Naive thymus-derived CD8-positive, alpha-beta T cell (primary cell): ENCODE measurements around the gene PMPCA. TPM values are rescaled to one million over a fixed set of nuclear protein-coding genes. Genes with fewer than 3 reads are reported as not detected.
"Not testable (repeated sequence)": the region's sequence is repeated elsewhere in the genome, so short reads cannot be mapped to it uniquely, and the experiment has no call there.

ENCODE experiments used
- ATAC-seq, 2 donors: fragments of 150-1000 bp; cut with Tn5 transposase in 1 of 2; sonication (Bioruptor Pico), chemical (Tn5 transposase) in 1 of 2; 1 replicate in 1 of 2; 2 replicates in 1 of 2; pipeline ENCODE4 v1.10.0; 2021; ENCODE audit warnings: mild to moderate bottlenecking in 2 of 2, moderate library complexity in 2 of 2
- POLR2A ChIA-PET: fragments of 350-600 bp; sonication (Branson Sonifier 250); formaldehyde crosslinking; loops from one replicate; lab custom pipeline; 2021; ENCODE audit warnings: antibody characterized with exemption; lab: Charles Lee
- DNase-seq, 10 donors: peaks; one replicate each; pipeline versions ENCODE4 v3.0.0 to v3.0.0-alpha.2; 2020 to 2022
- H3K27ac Mint-ChIP-seq, 10 donors: one replicate each; pipeline ENCODE4 v1.8.0; 2020 to 2022; ENCODE audit warnings: mild to moderate bottlenecking in 10 of 10, mixed read lengths in 10 of 10, moderate library complexity in 4 of 10, inconsistent platforms in 1 of 10
- H3K27me3 Mint-ChIP-seq, 5 donors: one replicate each; pipeline ENCODE4 v1.8.0; 2021 to 2022; ENCODE audit warnings: mixed read lengths in 5 of 5
- H3K36me3 Mint-ChIP-seq, 3 donors: one replicate each; pipeline ENCODE4 v1.8.0; 2020 to 2022; ENCODE audit warnings: mixed read lengths in 3 of 3, mild to moderate bottlenecking in 2 of 3, inconsistent platforms in 1 of 3
- H3K4me1 Mint-ChIP-seq, 4 donors: one replicate each; pipeline ENCODE4 v1.8.0; 2021 to 2022; ENCODE audit warnings: mixed read lengths in 4 of 4
- H3K4me3 Mint-ChIP-seq, 10 donors: one replicate each; pipeline ENCODE4 v1.8.0; 2020 to 2022; ENCODE audit warnings: mild to moderate bottlenecking in 10 of 10, mixed read lengths in 10 of 10, moderate library complexity in 6 of 10, inconsistent platforms in 1 of 10
- H3K9me3 Mint-ChIP-seq, 9 donors: one replicate each; pipeline ENCODE4 v1.8.0; 2020 to 2022; ENCODE audit warnings: mixed read lengths in 9 of 9, mild to moderate bottlenecking in 3 of 9, inconsistent platforms in 1 of 9, moderate library complexity in 1 of 9
- polyA plus RNA-seq, 3 donors: library from polyadenylated mRNA; unstranded; fragments of 300-500 nt; fragmentation: Illumina TruSeq; gene quantifications; one replicate each; pipeline ENCODE4 v1.2.3, GENCODE V29; 2021
- total RNA-seq, 8 experiments: library from RNA in 2 of 8; stranded (reverse) in 2 of 8; gene quantifications; one replicate each; pipeline ENCODE4 v1.2.3 and lab custom pipeline; 2021 to 2026

The PMPCA gene
- total and polyA plus RNA-seq, 5 experiments from 2014 or later, result 37.0 to 73.2 (median 47.0) TPM

- H3K4me1 Mint-ChIP-seq, POLR2A ChIA-PET, H3K9me3 Mint-ChIP-seq, H3K27me3 Mint-ChIP-seq, DNase-seq, ATAC-seq, H3K4me3 Mint-ChIP-seq: not testable (repeated sequence)
- peak overlapping the region in 3 of 10 donors; percentile 24 to 65 (median 53) for H3K27ac Mint-ChIP-seq
- peaks cover 0 to 49% (median 2%) of the 10 kb centered on the region in 3 donors for H3K36me3 Mint-ChIP-seq
Observed at GRCh38 chr9:136425367-136425766, 14.9 kb downstream of the PMPCA start.

GRCh38 chr9:136426787-136427186, 16.3 kb downstream of the PMPCA start:
- H3K27ac Mint-ChIP-seq, result peak overlapping the region in 2 of 10 donors; percentile 9 to 33
- DNase-seq, result no peak
- POLR2A ChIA-PET, result interaction anchor here (0.7 kb wide), 1 partner anchor 759 kb away, joined by 12 read pairs; no protein-coding TSS in a partner anchor

GRCh38 chr9:136429075-136429628, 18.7 kb downstream of the PMPCA start:
- peaks cover 0 to 24% (median 0%) of the 10 kb centered on the region in 3 donors for H3K36me3 Mint-ChIP-seq
- H3K27me3 Mint-ChIP-seq, result no peaks in the 10 kb centered on the region
- POLR2A ChIA-PET, result interaction anchor here (0.5 to 1.1 kb wide), 3 partner anchors 10 to 483 kb away, joined by 3 to 11 read pairs (median 3); no protein-coding TSS in a partner anchor

More at GRCh38 chr9:136426787-136427186, 16.3 kb downstream of the PMPCA start:
- ATAC-seq, result no peak
- H3K4me3 Mint-ChIP-seq, result no peak overlapping the region
- H3K36me3 Mint-ChIP-seq, result peaks cover 0 to 39% (median 0%) of the 10 kb centered on the region in 3 donors
- no peaks in the 10 kb centered on the region for H3K9me3 Mint-ChIP-seq
- no peaks in the 10 kb centered on the region for H3K27me3 Mint-ChIP-seq
- peaks cover 0 to 3% (median 0%) of the 10 kb centered on the region in 4 donors for H3K4me1 Mint-ChIP-seq

GRCh38 chr9:136429683-136430491, 19.4 kb downstream of the PMPCA start:
- no peaks in the 10 kb centered on the region for H3K4me1 Mint-ChIP-seq
- H3K4me3 Mint-ChIP-seq, result no peak overlapping the region
- POLR2A ChIA-PET, result interaction anchor here (0.5 to 1.1 kb wide), 2 partner anchors 17 to 482 kb away, joined by 3 to 11 read pairs; no protein-coding TSS in a partner anchor
- ATAC-seq (no peak), DNase-seq (no peak)
- H3K27me3 Mint-ChIP-seq, result no peaks in the 10 kb centered on the region
- peaks cover 0 to 22% (median 0%) of the 10 kb centered on the region in 3 donors for H3K36me3 Mint-ChIP-seq
- H3K27ac Mint-ChIP-seq, result peak overlapping the region in 2 of 10 donors; percentile 29 to 40
- no peaks in the 10 kb centered on the region for H3K9me3 Mint-ChIP-seq

More at GRCh38 chr9:136429075-136429628, 18.7 kb downstream of the PMPCA start:
- ATAC-seq (no peak), DNase-seq (no peak)
- H3K4me3 Mint-ChIP-seq, result no peak overlapping the region
- no peaks in the 10 kb centered on the region for H3K9me3 Mint-ChIP-seq
- no peak overlapping the region for H3K27ac Mint-ChIP-seq
- H3K4me1 Mint-ChIP-seq, result peaks cover 0 to 3% (median 0%) of the 10 kb centered on the region in 4 donors

GRCh38 chr9:136430588-136431234, 20.3 kb downstream of the PMPCA start:
- peak overlapping the region in 1 of 10 donors; percentile 29 for H3K27ac Mint-ChIP-seq
- H3K36me3 Mint-ChIP-seq, result peaks cover 0 to 16% (median 0%) of the 10 kb centered on the region in 3 donors
- DNase-seq (no peak), ATAC-seq (no peak)
- POLR2A ChIA-PET, result no interaction called here
- H3K4me1 Mint-ChIP-seq, result peaks cover 0 to 3% (median 1%) of the 10 kb centered on the region in 4 donors
- no peaks in the 10 kb centered on the region for H3K27me3 Mint-ChIP-seq
- no peak overlapping the region for H3K4me3 Mint-ChIP-seq
- H3K9me3 Mint-ChIP-seq, result no peaks in the 10 kb centered on the region

- H3K9me3 Mint-ChIP-seq, result no peaks in the 10 kb centered on the region
- peaks cover 7 to 13% (median 10%) of the 10 kb centered on the region in 4 donors for H3K4me1 Mint-ChIP-seq
- no peaks in the 10 kb centered on the region for H3K27me3 Mint-ChIP-seq
- no peak overlapping the region for H3K27ac Mint-ChIP-seq
- ATAC-seq, result no peak
- peaks cover 0 to 10% (median 0%) of the 10 kb centered on the region in 3 donors for H3K36me3 Mint-ChIP-seq
- no peak for DNase-seq
- H3K4me3 Mint-ChIP-seq, result no peak overlapping the region
- POLR2A ChIA-PET, result interaction anchor here (0.5 kb wide), 1 partner anchor 208 kb away, joined by 4 read pairs; no protein-coding TSS in a partner anchor
Observed at GRCh38 chr9:136431782-136432350, 21.4 kb downstream of the PMPCA start.

GRCh38 chr9:136432591-136432990, 22.1 kb downstream of the PMPCA start:
- peaks cover 0 to 13% (median 0%) of the 10 kb centered on the region in 3 donors for H3K36me3 Mint-ChIP-seq
- H3K4me3 Mint-ChIP-seq, result no peak overlapping the region
- H3K27ac Mint-ChIP-seq, result no peak overlapping the region
- POLR2A ChIA-PET, result no interaction called here
- ATAC-seq (no peak), DNase-seq (no peak)
- no peaks in the 10 kb centered on the region for H3K9me3 Mint-ChIP-seq
- no peaks in the 10 kb centered on the region for H3K27me3 Mint-ChIP-seq
- H3K4me1 Mint-ChIP-seq, result peaks cover 11 to 20% (median 17%) of the 10 kb centered on the region in 4 donors

GRCh38 chr9:136433043-136433715, 22.7 kb downstream of the PMPCA start:
- DNase-seq (no peak), ATAC-seq (no peak)
- H3K36me3 Mint-ChIP-seq, result peaks cover 0 to 13% (median 0%) of the 10 kb centered on the region in 3 donors
- no peaks in the 10 kb centered on the region for H3K27me3 Mint-ChIP-seq
- no peak overlapping the region for H3K4me3 Mint-ChIP-seq
- H3K9me3 Mint-ChIP-seq, result no peaks in the 10 kb centered on the region
- POLR2A ChIA-PET, result no interaction called here
- H3K27ac Mint-ChIP-seq, result no peak overlapping the region
- H3K4me1 Mint-ChIP-seq, result peaks cover 11 to 25% (median 23%) of the 10 kb centered on the region in 4 donors

GRCh38 chr9:136433849-136434579, 23.6 kb downstream of the PMPCA start:
- no peaks in the 10 kb centered on the region for H3K9me3 Mint-ChIP-seq
- no peak overlapping the region for H3K4me3 Mint-ChIP-seq
- peaks cover 13 to 28% (median 26%) of the 10 kb centered on the region in 4 donors for H3K4me1 Mint-ChIP-seq
- H3K27ac Mint-ChIP-seq, result no peak overlapping the region
- H3K27me3 Mint-ChIP-seq, result no peaks in the 10 kb centered on the region
- no peak for DNase-seq
- POLR2A ChIA-PET, result interaction anchor here (0.5 kb wide), 1 partner anchor 13 kb away, joined by 4 read pairs; no protein-coding TSS in a partner anchor
- H3K36me3 Mint-ChIP-seq, result peaks cover 0 to 12% (median 0%) of the 10 kb centered on the region in 3 donors
- no peak for ATAC-seq

GRCh38 chr9:136434580-136435169, 24.2 kb downstream of the PMPCA start:
- ATAC-seq (no peak), DNase-seq (no peak)
- Mint-ChIP-seq H3K4me1 (peaks cover 13 to 28% (median 26%) of the 10 kb centered on the region in 4 donors), H3K36me3 (peaks cover 0 to 11% (median 0%) of the 10 kb centered on the region in 3 donors), H3K27me3 (no peaks in the 10 kb centered on the region), H3K9me3 (no peaks in the 10 kb centered on the region), H3K4me3 (no peak overlapping the region), H3K27ac (no peak overlapping the region)
- POLR2A ChIA-PET, result interaction anchor here (0.5 kb wide), 1 partner anchor 13 kb away, joined by 4 read pairs; no protein-coding TSS in a partner anchor
